Astrocyte (in vitro differentiated cells and primary cell): ENCODE measurements around the gene RNF133. TPM values are rescaled to one million over a fixed set of nuclear protein-coding genes. Genes with fewer than 3 reads are reported as not detected.
A peak's percentile ranks its signal among the peaks of the same experiment; 100 is the strongest.
"Not testable (repeated sequence)": the region's sequence is repeated elsewhere in the genome, so short reads cannot be mapped to it uniquely, and the experiment has no call there.

ENCODE experiments used
- DNase-seq: peaks from one replicate; pipeline ENCODE4 v3.0.0-alpha.2; 2010; ENCODE audit warnings: low read depth
- FAIRE-seq: peaks from 2 replicates; lab custom pipeline; 2011; peaks lifted over from hg19 to GRCh38; lab: Jason Lieb, UNC
- H2AFZ ChIP-seq: 2 replicates; pipeline ENCODE4 v1.6.0; 2012; ENCODE audit warnings: low read depth, low read length, inconsistent platforms
- H3K27ac ChIP-seq: 2 replicates; pipeline ENCODE4 v1.5.1; 2011; ENCODE audit warnings: low read depth, low read length, inconsistent platforms
- H3K27me3 ChIP-seq: 2 replicates; pipeline ENCODE4 v1.6.0; 2011; ENCODE audit warnings: low read length, inconsistent platforms; ENCODE audit not compliant: insufficient read depth
- H3K36me3 ChIP-seq: 2 replicates; pipeline ENCODE4 v1.5.1; 2011; ENCODE audit warnings: low read length, inconsistent platforms; ENCODE audit not compliant: insufficient read depth
- H3K4me1 ChIP-seq: 2 replicates; pipeline ENCODE4 v1.5.1; 2011; ENCODE audit warnings: low read length, inconsistent platforms; ENCODE audit not compliant: insufficient read depth
- H3K4me2 ChIP-seq: 2 replicates; pipeline ENCODE4 v1.6.0; 2012; ENCODE audit warnings: low read length, inconsistent platforms
- H3K4me3 ChIP-seq: 2 replicates; pipeline ENCODE4 v1.5.1; 2011; ENCODE audit warnings: low read depth, mild to moderate bottlenecking, low read length, inconsistent platforms; ENCODE audit not compliant: insufficient read depth
- H3K79me2 ChIP-seq: 2 replicates; pipeline ENCODE4 v1.6.0; 2012; ENCODE audit warnings: mild to moderate bottlenecking, low read length, inconsistent platforms; ENCODE audit not compliant: insufficient read depth
- H3K9ac ChIP-seq: 2 replicates; pipeline ENCODE4 v1.6.0; 2012; ENCODE audit warnings: mild to moderate bottlenecking, low read length, inconsistent platforms
- H3K9me3 ChIP-seq: 2 replicates; pipeline ENCODE4 v1.5.1; 2012; ENCODE audit warnings: low read depth, mild to moderate bottlenecking, low read length, inconsistent platforms; ENCODE audit not compliant: insufficient read depth
- H4K20me1 ChIP-seq: 2 replicates; pipeline ENCODE4 v1.6.0; 2012; ENCODE audit warnings: low read length, inconsistent platforms; ENCODE audit not compliant: insufficient read depth
- H3K27ac Mint-ChIP-seq: one replicate; pipeline ENCODE4 v1.8.0; 2021; ENCODE audit warnings: mild to moderate bottlenecking, mixed read lengths; ENCODE audit not compliant: unreplicated experiment
- H3K27me3 Mint-ChIP-seq: one replicate; pipeline ENCODE4 v1.8.0; 2021; ENCODE audit warnings: low read depth, mixed read lengths; ENCODE audit not compliant: unreplicated experiment
- H3K36me3 Mint-ChIP-seq: one replicate; pipeline ENCODE4 v1.8.0; 2021; ENCODE audit warnings: low read depth, mixed read lengths; ENCODE audit not compliant: unreplicated experiment
- H3K4me1 Mint-ChIP-seq: one replicate; pipeline ENCODE4 v1.8.0; 2021; ENCODE audit warnings: low read depth, mixed read lengths; ENCODE audit not compliant: unreplicated experiment
- H3K4me3 Mint-ChIP-seq: one replicate; pipeline ENCODE4 v1.8.0; 2021; ENCODE audit warnings: mild to moderate bottlenecking, moderate library complexity, mixed read lengths; ENCODE audit not compliant: unreplicated experiment
- H3K9me3 Mint-ChIP-seq: one replicate; pipeline ENCODE4 v1.8.0; 2021; ENCODE audit warnings: mild to moderate bottlenecking, mixed read lengths; ENCODE audit not compliant: unreplicated experiment
- EZH2 ChIP-seq: IDR thresholded peaks from 2 replicates; pipeline ENCODE4 v1.6.1; 2012; ENCODE audit warnings: mild to moderate bottlenecking, low read length, inconsistent platforms; ENCODE audit not compliant: insufficient read depth
- total RNA-seq: library from RNA; stranded (reverse); gene quantifications from 2 replicates; pipeline ENCODE4 v1.2.1, GENCODE V29; 2021
- TF ChIP-seq, protein P1 (sequence below): IDR thresholded peaks from 2 replicates; pipeline ENCODE4 v1.5.1; 2011; ENCODE audit warnings: low read depth, mild to moderate bottlenecking, inconsistent platforms, low read length, moderate library complexity; ENCODE audit not compliant: insufficient read depth

Gene RNF133
- total RNA-seq, 1 donor from 2014 or later, result 0.30 TPM

DNA sequence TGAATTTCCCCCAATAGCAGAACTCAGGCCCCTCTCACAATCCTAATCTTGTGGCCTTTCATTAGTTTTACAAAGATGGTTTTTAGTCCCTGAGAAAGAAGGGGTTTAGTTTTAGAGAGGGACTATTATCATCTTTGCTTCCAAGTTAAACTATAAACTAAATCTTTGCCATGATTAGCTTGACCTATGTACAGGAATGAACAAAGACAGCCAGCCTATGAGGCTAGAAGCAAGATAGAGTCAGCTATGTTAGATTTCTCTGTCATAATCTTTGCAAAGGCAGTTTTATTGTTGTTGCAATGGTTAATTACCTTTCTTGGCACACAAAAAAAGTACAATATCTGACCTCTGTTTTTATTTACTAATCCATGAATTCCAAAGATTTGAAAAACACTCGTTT, 19.1 kb downstream of the RNF133 start:
- Mint-ChIP-seq H3K4me3 (no peak overlapping the region), H3K27ac (no peak overlapping the region)
- no peak overlapping the region for H3K9ac ChIP-seq

DNA sequence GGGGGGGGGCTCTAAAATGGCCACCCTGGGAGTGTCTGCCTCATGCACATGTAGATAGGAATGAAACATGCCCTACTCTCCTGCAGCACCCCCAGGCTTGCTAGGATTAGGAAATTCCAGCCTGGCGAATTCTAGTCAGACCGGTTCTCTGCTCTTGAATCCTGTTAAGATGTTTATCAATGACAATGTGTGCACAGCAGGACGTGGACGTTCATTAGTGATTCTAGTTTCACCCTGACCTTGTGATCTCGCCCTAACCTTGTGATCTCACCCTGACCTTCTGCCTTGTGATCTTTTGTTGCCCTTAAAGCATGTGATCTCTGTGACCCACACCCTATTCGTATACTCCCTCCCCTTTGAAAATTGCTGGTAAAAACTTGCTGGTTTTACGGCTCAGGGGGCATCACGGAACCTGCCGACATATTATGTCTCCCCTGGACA, 19.6 kb downstream of the RNF133 start:
- not testable (repeated sequence) for H3K9ac ChIP-seq, H3K4me1 ChIP-seq, FAIRE-seq, H3K36me3 ChIP-seq, H3K27me3 ChIP-seq, H3K79me2 ChIP-seq, H3K36me3 Mint-ChIP-seq, H3K9me3 ChIP-seq, H3K4me2 ChIP-seq, DNase-seq, H4K20me1 ChIP-seq, H3K27ac ChIP-seq, H3K27me3 Mint-ChIP-seq, H3K4me3 Mint-ChIP-seq, H2AFZ ChIP-seq, H3K9me3 Mint-ChIP-seq, H3K4me3 ChIP-seq
- Mint-ChIP-seq H3K27ac (peak overlapping the region; percentile 85), H3K4me1 (peaks cover 14% of the 10 kb centered on the region)

More for the DNA sequence above, 19.1 kb downstream of the RNF133 start:
- Histone ChIP-seq H3K4me1 (peaks cover 6% of the 10 kb centered on the region), H3K36me3 (no peaks in the 10 kb centered on the region), H2AFZ (no peak overlapping the region), H3K27ac (no peak overlapping the region), H3K9me3 (no peaks in the 10 kb centered on the region), H3K4me3 (no peak overlapping the region), H3K27me3 (no peaks in the 10 kb centered on the region), H4K20me1 (no peaks in the 10 kb centered on the region), H3K4me2 (no peak overlapping the region), H3K79me2 (no peaks in the 10 kb centered on the region)
- peaks cover 14% of the 10 kb centered on the region for H3K4me1 Mint-ChIP-seq
- TF ChIP-seq EZH2, result no peak
- TF ChIP-seq, protein P1, sequence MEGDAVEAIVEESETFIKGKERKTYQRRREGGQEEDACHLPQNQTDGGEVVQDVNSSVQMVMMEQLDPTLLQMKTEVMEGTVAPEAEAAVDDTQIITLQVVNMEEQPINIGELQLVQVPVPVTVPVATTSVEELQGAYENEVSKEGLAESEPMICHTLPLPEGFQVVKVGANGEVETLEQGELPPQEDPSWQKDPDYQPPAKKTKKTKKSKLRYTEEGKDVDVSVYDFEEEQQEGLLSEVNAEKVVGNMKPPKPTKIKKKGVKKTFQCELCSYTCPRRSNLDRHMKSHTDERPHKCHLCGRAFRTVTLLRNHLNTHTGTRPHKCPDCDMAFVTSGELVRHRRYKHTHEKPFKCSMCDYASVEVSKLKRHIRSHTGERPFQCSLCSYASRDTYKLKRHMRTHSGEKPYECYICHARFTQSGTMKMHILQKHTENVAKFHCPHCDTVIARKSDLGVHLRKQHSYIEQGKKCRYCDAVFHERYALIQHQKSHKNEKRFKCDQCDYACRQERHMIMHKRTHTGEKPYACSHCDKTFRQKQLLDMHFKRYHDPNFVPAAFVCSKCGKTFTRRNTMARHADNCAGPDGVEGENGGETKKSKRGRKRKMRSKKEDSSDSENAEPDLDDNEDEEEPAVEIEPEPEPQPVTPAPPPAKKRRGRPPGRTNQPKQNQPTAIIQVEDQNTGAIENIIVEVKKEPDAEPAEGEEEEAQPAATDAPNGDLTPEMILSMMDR, result no peak
- DNase-seq (no peak), FAIRE-seq (no peak)
- peaks cover 7% of the 10 kb centered on the region for H3K9me3 Mint-ChIP-seq
- H3K36me3 Mint-ChIP-seq, result peaks cover 3% of the 10 kb centered on the region
- no peaks in the 10 kb centered on the region for H3K27me3 Mint-ChIP-seq

- Histone ChIP-seq H3K9me3 (no peaks in the 10 kb centered on the region), H3K27ac (no peak overlapping the region), H4K20me1 (no peaks in the 10 kb centered on the region), H3K9ac (no peak overlapping the region), H3K4me3 (no peak overlapping the region), H3K4me1 (peaks cover 12% of the 10 kb centered on the region), H3K27me3 (no peaks in the 10 kb centered on the region), H2AFZ (no peak overlapping the region), H3K4me2 (no peak overlapping the region), H3K36me3 (no peaks in the 10 kb centered on the region), H3K79me2 (no peaks in the 10 kb centered on the region)
- H3K4me1 Mint-ChIP-seq, result peaks cover 14% of the 10 kb centered on the region
- peak overlapping the region; percentile 37 for H3K4me3 Mint-ChIP-seq
- H3K9me3 Mint-ChIP-seq, result peaks cover 7% of the 10 kb centered on the region
- H3K36me3 Mint-ChIP-seq, result peaks cover 5% of the 10 kb centered on the region
- no peak overlapping the region for H3K27ac Mint-ChIP-seq
- DNase-seq, result no peak
- no peaks in the 10 kb centered on the region for H3K27me3 Mint-ChIP-seq
- TF ChIP-seq EZH2, result no peak
- TF ChIP-seq, protein P1, result no peak
- no peak for FAIRE-seq
Measured at GRCh38 chr7:122677149-122677548, 21.8 kb downstream of the RNF133 start.
